ENCODE data around the gene ZNF512B. TPM values are rescaled to one million over a fixed set of nuclear protein-coding genes. Genes with fewer than 3 reads are reported as not detected.

Gene ZNF512B
- total RNA-seq, 1 donor from 2014 or later, result 4.5 TPM

DNA sequence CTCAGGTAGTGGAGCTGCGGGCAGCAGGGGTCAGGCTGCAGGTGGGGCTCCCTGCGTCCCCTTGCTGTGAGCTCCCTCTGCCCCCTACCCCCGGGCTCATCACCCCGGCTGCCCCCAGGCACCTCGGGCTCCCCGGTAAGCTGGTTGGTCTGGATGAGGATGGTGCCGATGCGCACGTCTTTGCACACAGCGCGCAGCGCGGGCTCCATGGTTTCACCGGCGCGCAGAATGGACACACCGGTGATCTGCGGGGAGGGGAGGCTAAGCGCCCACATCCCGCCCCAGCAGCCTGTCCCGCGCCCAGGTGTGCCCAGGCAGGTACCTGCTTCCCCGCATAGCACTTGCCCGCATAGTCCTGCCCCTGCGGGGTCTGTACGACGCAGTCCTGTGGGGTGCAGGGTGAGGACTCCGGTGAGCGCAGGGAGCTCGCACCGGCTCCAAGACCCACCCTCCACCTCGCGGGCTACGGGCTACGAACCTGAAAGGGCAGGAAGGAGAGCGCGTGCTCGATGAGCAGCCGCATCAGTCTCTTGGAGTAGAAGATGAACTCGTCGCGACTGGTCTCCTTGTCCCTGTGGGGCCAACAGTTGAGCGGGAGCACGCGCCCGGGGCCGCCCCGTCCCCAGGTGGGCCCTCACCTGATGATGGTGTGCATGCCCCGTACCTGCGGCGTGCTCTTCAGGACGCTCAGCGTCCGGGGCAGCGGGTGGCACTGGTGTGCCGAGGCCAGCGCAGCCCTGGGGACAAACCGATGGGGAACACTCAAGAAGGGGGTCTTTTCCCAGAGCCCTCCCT is 29.1 kb downstream of the ZNF512B start:
- Histone ChIP-seq H3K4me3 (ENCODE audit: low read depth, low read length) (no peak overlapping the region), H3K27me3 (ENCODE audit: control insufficient read depth, insufficient read depth, low read length) (no peaks in the 10 kb centered on the region), H3K36me3 (ENCODE audit: control insufficient read depth, insufficient read depth, low read length) (peaks cover 30% of the 10 kb centered on the region)
- no peak for FAIRE-seq
- DNase-seq (ENCODE audit: low read depth), result no peak
- TF ChIP-seq, protein P1, sequence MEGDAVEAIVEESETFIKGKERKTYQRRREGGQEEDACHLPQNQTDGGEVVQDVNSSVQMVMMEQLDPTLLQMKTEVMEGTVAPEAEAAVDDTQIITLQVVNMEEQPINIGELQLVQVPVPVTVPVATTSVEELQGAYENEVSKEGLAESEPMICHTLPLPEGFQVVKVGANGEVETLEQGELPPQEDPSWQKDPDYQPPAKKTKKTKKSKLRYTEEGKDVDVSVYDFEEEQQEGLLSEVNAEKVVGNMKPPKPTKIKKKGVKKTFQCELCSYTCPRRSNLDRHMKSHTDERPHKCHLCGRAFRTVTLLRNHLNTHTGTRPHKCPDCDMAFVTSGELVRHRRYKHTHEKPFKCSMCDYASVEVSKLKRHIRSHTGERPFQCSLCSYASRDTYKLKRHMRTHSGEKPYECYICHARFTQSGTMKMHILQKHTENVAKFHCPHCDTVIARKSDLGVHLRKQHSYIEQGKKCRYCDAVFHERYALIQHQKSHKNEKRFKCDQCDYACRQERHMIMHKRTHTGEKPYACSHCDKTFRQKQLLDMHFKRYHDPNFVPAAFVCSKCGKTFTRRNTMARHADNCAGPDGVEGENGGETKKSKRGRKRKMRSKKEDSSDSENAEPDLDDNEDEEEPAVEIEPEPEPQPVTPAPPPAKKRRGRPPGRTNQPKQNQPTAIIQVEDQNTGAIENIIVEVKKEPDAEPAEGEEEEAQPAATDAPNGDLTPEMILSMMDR (IDR thresholded peaks at IDR 0.05; ENCODE audit: insufficient read depth, low read length, severe bottlenecking), result no peak

DNA sequence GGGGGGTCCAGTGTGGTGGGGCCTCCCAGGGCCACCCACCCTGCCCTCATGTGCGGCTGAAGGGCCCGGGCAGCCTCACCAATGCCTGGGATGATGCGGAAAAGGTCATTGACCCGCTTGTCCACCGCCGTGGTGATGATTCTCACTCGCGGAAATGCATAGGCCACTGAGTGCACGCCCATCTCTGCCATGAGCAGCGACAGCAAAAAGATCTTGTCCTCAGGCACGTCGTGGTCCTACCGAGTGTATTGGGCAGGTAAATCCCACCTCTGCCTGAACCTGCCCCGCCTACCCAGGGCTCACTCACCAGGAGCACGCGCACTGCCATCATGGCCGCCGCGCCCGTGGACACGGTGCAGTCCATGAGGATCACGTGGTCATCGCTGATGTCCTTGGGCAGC is 29.7 kb downstream of the ZNF512B start:
- TF ChIP-seq, protein P1 (IDR thresholded peaks at IDR 0.05; ENCODE audit: insufficient read depth, low read length, severe bottlenecking), result no peak
- no peaks in the 10 kb centered on the region for H3K27me3 ChIP-seq (ENCODE audit: control insufficient read depth, insufficient read depth, low read length)
- no peak for FAIRE-seq
- DNase-seq (ENCODE audit: low read depth), result no peak
- H3K4me3 ChIP-seq (ENCODE audit: low read depth, low read length), result no peak overlapping the region
- peaks cover 30% of the 10 kb centered on the region for H3K36me3 ChIP-seq (ENCODE audit: control insufficient read depth, insufficient read depth, low read length)

DNA sequence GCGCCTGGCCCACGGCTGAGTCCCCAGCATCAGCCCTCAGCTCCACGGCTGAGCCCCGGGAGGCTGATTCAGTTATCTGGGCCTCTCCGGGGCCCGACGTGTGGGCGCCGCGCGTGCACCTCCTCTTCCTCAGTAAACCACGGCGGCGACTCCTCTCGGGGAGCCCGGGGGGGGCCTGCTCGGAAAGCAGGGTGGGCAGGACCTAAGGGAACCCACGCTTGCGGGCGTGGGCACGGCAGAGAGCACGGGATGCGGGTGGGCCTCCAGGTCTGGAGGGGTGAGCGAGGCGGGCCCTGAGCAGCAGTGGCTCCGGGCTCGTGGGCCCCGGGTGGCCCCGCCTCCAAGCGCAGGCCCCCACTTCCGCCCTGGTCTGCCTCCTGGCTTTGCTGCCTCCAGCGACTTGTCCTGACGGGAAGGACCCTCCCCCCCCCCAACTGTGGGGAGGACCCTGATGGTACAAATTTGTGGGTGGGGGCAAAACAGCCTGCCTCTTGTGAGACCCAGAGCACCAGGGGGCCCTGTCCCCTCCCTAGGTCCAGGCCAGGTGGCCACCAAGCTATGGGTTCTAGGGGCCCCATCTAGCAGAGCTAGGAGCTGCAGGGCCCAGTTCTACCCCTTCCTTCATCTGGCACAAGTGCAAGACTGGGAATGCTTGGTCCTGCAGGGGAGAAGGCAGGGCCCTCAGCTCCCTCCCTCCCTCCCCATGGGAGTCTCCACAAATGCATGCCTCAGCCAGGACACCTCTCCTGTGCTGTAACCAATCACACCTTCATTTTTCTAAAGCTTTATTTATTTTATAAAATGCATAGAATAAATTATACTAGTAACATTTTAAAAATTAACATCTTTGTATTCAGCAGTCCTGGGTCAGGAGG is 30.4 kb downstream of the ZNF512B start:
- no peak overlapping the region for H3K4me3 ChIP-seq (ENCODE audit: low read depth, low read length)
- TF ChIP-seq, protein P1 (IDR thresholded peaks at IDR 0.05; ENCODE audit: insufficient read depth, low read length, severe bottlenecking), result no peak
- no peaks in the 10 kb centered on the region for H3K27me3 ChIP-seq (ENCODE audit: control insufficient read depth, insufficient read depth, low read length)
- no peak for FAIRE-seq
- no peak for DNase-seq (ENCODE audit: low read depth)
- peaks cover 32% of the 10 kb centered on the region for H3K36me3 ChIP-seq (ENCODE audit: control insufficient read depth, insufficient read depth, low read length)

DNA sequence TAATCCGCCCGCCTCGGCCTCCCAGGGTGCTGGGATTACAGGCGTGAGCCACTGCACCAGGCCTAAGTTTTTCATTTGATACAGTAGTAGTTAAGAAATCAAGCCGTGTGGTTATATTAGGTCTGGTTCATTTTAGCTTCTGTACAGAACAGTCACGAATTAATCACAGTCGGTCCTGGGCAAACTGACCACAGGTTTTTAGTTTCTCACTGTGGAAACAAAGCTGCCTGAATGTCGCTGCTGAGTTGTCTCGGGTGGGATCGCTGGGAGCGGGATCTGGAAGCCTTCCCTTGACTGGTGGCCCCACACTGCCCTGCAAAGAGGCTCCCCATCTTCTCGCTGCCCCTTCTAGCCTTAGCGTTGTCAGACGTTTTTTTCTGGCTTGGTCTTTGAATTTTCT is 32.1 kb downstream of the ZNF512B start:
- Histone ChIP-seq H3K36me3 (ENCODE audit: control insufficient read depth, insufficient read depth, low read length) (peaks cover 23% of the 10 kb centered on the region), H3K27me3 (ENCODE audit: control insufficient read depth, insufficient read depth, low read length) (no peaks in the 10 kb centered on the region), H3K4me3 (ENCODE audit: low read depth, low read length) (no peak overlapping the region)
- TF ChIP-seq, protein P1 (IDR thresholded peaks at IDR 0.05; ENCODE audit: insufficient read depth, low read length, severe bottlenecking), result no peak
- FAIRE-seq (no peak), DNase-seq (ENCODE audit: low read depth) (no peak)

DNA sequence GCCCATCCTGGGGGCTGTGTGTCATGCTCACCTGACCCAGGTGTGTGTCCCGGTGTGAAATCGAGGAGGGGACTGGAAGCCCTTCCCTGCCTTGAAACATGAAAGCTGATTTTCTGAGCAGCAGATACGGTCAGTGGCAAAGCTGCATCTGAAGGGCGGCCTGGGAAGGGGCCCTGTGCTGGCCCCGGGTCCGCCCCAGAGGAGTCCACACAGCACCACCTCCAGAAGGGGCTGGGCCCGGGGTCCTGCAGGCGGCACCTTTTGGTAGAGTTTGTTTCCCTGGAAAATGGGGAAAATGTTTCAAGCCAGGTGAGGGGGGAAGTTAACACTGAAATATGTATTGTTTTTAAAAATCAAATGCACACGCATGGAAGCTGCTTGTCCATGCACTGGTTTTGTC is 34.3 kb downstream of the ZNF512B start:
- TF ChIP-seq, protein P1 (IDR thresholded peaks at IDR 0.05; ENCODE audit: insufficient read depth, low read length, severe bottlenecking), result no peak
- DNase-seq (ENCODE audit: low read depth) (no peak), FAIRE-seq (no peak)
- Histone ChIP-seq H3K4me3 (ENCODE audit: low read depth, low read length) (no peak overlapping the region), H3K27me3 (ENCODE audit: control insufficient read depth, insufficient read depth, low read length) (no peaks in the 10 kb centered on the region), H3K36me3 (ENCODE audit: control insufficient read depth, insufficient read depth, low read length) (peaks cover 38% of the 10 kb centered on the region)

Data from bronchial epithelial cell (primary cell).